HS-27A (cell line): Measurements from ENCODE around the gene ZNF606.
"Not testable (repeated sequence)": the region's sequence is repeated elsewhere in the genome, so short reads cannot be mapped to it uniquely, and the experiment has no call there.

Source experiments
- DNase-seq: peaks from one replicate; pipeline ENCODE4 v3.0.0-alpha.2; 2012; ENCODE audit warnings: low read depth, missing footprints

ZNF606 gene

DNA sequence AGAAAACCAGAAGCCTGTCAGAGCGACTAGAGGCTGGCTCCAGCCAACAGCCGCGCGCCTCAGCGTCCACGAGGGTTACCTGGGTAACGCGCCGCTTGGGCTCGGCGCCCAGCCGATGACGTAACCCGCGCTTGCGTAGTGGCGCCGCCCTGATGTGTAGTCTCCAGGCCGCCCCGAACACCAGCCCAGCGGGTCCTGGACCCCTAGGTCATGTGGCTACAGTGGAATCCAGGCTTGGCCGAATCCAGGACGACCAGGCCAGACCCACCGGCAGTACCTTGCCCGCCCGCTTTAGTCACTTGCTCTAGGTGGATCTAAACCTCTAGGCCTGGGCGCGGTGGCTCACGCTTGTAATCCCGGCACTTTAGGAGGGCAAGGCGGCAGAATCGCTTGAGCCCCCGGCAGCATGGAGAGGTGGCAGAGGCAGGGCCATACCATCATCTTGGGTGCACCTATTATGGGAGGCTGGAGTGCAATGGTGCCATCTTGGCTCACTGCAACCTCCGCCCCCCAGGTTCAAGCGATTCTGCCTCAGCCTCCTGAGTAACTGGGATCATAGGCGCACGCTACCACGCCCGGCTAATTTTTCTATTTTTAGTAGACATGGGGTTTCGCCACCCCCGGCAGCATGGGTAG lies 7.2 kb upstream of the ZNF606 start:
- DNase-seq, result no peak

DNA sequence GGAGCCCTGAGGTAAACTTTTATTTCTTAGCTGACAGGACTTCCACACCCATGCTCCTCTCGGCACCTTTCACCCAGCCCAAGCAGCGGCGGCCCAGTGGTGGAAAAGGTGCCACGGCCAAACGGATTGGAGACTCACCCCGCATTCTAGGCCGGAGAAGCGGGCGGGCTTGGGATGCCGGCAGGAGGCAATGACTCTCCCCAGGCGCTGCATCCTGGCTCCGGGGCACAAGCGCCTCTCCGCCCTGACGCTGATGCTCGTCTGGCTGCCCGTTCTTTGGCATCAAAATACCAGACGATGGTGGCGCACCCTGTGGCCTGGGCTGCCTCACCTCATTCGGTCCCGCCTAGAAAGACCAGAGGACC lies 6.7 kb upstream of the ZNF606 start:
- DNase-seq, result no peak

DNA sequence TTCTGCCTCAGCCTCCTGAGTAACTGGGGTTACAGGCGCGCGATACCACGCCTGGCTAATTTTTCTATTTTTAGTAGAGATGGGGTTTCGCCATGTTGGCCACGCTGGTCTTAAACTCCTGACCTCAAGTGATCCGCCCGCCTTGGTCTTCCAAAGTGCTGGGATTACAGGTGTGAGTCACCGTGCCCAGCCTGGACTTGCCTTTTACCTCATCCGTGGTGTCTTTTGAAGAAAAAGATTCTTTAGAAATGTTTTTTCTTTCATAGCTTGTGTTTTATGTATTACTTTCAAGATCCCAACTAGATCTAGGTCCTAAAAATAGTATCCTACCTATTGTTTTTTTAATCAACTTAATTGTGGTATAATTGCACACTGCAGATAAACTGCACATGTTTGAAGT lies 6.3 kb upstream of the ZNF606 start:
- DNase-seq, result not testable (repeated sequence)

DNA sequence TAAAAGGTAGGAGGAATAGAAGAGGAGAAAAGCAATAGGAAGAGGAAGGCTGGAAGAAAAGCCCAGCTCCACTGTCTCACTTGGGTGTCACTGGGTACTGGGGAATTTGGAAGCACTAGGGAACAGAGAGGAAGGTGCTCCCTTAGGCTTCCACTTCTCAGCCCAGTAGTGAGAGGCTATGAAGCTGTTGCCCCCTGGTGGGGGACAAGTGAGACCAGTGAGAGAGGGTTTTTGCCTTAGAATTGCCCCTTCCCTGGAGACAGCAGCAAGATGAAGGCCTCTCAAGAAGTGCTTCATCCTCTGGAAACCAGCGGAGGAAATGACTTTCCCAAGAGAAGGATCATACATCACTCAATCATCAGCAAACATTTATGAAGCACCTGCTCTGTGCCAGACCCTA lies 4.7 kb upstream of the ZNF606 start:
- DNase-seq, result no peak

DNA sequence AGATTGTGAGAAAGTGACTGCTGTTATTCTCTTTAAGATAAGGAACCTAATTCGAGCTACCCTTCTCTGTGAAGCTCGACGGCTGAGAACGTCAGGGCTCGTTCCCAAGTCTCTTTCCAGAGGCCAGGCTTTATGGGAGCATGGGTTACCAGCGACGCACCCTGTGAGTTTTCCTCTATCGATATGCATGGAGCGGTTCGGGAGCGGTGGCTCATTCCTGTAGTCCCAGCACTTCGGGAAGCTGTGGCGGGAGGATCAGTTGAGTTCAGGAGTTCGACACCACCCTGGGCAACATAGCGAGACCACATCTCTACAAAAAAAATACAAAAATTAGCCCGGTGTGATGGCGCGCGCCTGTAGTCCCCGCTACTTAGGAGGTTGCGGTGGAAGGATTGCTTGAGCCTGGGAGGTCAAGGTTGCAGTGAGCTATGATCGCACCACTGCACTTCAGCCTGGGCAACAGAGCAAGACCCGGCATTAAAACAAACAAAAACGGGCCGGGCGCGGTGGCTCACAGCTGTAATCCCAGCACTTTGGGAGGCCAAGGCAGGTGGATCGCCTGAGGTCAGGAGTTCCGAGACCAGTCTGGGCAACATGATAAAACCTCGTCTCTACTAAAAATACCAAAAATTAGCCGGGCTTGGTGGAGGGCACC lies 681 bp upstream of the ZNF606 start:
- DNase-seq, result no peak

DNA sequence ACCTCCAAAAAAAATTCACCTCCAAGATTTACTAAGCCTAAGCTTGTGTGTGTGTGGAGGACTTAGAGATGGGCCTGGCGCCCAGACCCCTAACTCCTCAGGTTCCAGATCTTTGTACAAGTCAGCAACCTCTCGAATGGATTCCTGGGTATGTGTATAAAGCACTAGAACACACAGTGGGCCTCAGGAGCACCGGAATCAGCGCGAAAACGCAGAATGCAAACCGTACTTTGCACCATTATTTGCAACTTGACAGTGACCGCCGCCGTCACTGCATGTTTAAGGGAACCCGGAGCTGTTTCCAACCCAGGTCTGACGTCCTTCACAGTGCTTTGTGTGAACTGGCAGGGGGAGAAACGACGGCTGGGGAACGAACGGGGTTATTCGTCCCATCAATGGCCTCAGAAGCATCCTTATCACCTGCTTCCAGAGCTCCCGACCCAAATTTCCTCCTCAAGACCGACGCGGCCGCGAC lies 688 bp downstream of the ZNF606 start:
- no peak for DNase-seq

DNA sequence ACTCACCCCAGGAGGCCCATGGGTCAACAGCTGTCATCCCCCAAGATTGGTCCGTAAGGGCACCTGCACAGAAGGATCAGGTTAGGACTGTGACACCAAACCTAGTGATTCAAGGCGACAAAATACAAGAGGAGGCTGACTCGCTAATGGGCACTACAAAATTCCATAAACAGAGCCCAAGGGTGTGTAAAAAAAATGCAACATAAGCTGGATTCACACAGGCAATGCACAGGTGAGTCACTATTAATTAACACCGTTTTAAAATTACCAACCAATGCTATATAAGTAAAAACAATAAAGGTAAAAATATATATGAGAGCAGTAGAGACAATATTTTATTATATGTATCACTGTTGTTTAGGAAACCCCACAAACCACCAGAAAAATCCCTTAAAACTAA lies 1.9 kb downstream of the ZNF606 start:
- no peak for DNase-seq

DNA sequence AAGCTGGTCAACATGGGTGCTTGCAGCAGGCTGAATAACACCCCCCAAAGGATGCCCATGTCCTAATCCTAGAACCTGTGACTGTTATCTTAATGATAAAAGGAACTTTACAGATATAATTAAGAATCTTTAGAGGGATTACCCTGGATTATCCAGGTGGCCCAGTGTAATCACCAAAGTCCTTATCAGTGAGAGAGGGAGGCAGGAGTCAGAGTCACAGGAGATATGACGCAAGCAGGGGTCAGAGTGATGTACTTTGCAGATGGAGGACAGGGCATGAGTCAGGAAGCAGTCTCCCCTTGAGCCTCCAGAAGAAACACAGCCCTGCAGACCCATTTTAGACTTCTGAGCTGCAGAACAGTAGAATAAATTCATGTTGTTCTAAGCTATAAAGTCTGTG lies 9.8 kb downstream of the ZNF606 start:
- no peak for DNase-seq

DNA sequence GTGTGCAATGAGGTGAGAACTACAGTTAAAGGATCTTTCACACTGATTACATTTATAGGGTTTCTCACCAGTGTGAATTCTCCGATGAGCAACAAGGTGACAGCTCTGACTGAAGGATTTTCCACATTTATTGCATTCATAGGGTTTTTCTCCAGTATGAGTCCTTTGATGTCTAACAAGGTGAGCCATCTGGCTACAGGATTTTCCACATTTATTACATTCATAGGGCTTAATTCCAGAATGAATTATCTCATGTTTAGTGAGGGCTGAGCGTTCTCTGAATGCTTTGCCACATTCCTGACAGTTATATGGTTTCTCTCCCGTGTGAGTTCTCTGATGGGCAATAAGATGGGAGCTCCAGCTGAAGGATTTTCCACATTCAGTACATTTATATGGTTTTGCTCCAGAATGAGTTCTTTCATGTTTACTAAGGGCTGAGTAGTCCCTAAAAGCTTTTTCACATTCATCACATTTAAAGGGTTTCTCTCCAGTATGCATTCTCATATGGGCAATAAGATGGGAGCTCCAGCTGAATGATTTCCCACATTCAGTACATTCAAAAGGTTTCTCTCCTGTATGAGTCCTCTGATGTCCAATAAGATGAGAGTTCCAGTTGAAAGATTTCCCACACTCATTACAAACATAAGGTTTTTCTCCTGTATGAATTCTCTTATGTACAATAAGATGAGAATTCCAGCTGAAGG lies 23.9 kb downstream of the ZNF606 start:
- no peak for DNase-seq

DNA sequence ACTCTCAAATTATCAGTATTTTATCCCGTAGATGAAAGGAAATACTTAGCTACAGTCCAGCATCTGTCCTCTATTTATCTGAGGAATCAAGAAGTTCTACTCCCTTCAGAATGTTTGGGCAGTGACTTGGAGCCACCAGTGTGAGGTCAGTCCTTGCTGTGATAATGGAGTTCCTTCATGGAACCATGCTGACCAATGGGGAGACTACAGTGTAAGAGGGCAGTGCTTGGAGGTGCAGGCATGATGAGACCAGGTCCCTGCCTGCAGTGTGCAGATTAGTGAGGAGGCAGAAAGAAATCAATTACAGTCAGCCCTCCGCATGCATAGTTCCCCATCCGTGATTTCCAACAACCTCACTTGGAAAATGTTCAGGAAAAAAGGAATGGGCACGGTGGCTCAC lies 28.2 kb downstream of the ZNF606 start, which contains the start of gene C19orf18:
C19orf18 (minus strand) TSS at position 101 of the 400 bp plus-strand sequence. CDS start 102 bp downstream, outside the sequence.
- no peak for DNase-seq

DNA sequence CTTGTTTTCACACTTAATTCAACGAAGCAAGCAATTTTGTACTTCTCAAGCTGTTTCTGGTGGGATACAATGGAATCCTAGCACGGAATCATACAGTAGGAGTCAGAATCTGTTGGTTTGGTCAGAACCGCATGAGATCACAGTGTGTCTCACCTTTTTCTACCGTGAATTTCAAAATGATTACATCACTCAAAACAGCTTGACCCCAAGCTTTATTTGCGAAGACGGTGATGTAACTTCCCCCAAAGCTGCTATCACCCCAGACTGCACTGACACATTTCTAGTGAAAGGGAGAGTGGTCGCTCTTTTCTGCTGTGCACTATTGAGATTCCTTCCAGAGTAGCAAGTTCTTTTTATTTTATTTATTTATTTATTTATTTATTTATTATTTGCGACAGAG lies 37.9 kb downstream of the ZNF606 start:
- DNase-seq, result no peak

DNA sequence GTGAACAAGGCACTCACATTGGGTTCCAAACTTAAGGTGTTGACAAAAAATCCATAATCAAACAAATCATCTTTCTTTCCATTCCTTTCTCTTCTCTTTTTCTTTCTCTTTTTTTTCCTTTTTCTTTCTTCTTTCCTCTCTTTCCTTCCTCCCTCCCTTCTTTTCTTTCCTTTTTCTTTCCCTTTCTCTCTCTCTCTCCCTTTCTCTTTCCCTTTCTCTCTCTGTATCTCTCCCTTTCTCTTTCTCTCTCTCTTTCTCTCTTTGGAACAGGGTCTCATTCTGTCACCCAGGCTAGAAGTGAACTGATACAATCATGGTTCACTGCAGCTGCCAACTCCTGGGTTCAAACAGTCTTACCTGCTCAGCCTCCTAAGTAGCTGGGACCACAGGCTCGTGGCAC lies 40.8 kb downstream of the ZNF606 start:
- no peak for DNase-seq

DNA sequence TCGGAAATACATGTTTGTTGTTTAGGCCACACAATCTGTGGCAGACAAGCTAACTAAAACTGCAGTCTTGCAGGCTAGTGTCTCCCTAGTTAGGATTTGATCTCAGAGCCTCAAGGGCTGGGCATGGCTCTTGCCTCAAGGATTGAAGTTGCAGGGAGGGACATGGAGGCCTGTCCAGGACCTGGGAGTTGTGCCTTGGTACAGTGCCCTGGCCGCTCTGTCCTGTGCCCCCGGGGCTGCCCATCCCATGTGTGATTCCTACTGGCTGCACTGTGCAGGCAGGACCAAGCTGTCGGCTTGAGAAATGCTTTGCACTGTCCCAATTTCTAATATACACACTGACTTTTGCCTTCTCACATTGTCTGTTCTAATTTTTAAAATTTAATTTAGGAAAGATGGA lies 47.6 kb downstream of the ZNF606 start:
- DNase-seq, result no peak

DNA sequence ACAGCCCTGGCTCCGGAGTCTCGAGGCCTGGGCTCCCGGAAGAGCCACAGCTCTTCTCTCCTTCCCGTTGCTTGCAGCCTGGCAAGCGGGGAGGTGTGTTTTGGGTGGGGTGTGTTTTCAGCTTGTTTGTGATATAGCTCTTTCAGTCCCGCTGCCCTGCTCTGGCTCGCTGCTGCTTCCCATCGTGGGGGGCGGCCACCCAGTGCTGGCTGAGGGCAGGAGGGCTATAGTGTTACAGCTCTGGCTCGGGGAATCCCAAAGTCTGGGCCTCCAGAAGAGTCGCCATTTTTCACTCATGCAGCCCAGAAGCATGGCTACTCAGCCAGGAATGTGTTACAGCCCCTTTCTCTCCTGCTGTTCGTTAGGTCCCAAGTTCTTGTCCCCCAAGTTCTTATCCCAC lies 52.9 kb downstream of the ZNF606 start:
- DNase-seq, result no peak

DNA sequence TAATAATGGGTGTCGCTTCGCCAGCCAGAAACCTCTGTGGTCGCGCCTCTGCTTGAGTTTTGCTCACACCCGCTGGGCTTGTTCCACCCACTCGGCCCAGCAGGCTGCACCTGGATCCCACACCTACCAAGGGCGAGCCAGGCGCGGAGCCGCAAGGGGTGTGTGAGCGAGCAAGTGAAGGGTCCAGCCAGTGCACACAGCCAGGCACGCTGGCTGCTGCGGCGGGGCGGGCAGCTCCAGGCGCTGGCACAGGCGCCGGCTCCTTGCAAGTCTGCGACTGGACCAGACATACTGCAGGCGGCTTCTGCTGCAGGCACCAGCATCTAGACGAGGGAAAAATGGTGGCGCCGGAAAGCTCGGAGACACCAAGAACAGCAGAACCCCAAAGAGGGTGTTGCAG lies 53.3 kb downstream of the ZNF606 start:
- no peak for DNase-seq

DNA sequence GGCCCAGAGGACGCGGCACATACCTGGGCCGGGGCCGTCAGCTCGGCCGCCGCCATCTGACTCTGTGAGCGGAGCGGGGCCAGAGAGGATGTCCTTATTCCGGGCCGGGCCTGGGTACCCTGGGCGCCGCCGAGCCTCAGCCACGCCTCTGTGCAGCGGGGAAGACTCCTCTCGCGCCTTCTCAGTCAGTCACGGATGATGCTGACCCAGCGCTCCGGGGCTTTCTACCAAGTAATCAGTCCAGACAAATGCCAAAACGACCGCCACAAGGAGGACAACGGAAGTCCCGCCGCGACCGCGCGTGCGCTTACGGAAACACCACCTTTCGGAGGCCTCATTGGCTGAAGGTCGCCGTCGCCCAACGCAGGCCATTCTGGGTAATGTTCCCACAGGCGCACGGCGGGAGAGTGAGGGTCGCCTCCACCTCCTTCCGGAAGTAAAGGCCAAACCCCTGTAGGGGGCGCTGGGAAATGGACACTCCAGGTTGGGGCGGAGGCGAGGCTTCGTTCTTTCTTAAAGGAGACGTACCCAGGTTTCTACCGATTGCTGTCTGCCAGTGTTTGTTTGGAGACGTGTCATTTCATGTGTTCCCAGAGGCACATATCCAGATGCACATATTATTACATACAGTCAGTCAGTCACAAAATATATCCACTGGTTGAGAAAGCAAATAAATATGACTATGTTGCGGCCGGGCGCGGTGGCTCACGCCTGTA lies 55.0 kb downstream of the ZNF606 start, which contains the start of gene ZNF256:
ZNF256 (minus strand) TSS at position 288 of the 716 bp plus-strand sequence; CDS start at position 56, 232 bp downstream.
- peak; percentile 30 for DNase-seq

DNA sequence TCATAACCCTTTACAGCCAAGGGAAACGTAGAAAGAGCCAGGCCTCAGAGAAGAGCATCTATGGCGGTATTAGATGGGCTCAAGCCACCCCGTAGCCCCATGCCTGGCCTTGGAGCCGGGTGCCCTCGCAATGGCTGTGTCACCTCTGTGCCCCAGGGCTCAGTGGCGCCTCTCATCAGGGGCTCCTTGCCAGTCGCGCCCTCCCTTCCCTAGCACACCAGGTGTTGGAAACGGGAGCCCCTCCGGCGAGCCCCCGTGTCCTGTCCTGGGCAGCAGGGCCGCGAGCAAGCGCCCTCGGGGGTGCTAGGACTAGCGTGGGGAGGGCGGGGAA lies 55.6 kb downstream of the ZNF606 start:
- no peak for DNase-seq

DNA sequence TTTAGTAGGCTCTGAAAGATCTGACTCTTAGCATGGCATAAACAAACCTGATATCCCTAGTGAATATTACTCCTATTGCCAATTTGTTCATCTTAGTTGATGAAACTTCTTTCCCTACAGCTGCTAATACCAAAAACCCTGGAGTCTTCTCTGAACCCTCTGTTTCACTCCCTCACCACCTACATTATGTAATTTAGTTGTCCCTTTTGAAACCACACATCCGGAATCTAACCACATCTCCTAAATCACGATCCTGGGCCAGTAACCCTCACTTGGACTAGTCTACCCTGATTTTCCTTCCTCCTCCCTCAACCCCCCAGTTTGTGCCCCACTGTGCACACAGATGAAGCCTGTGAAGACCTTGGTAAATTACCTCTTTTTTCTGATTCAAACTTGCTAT lies 56.3 kb downstream of the ZNF606 start:
- DNase-seq, result no peak

DNA sequence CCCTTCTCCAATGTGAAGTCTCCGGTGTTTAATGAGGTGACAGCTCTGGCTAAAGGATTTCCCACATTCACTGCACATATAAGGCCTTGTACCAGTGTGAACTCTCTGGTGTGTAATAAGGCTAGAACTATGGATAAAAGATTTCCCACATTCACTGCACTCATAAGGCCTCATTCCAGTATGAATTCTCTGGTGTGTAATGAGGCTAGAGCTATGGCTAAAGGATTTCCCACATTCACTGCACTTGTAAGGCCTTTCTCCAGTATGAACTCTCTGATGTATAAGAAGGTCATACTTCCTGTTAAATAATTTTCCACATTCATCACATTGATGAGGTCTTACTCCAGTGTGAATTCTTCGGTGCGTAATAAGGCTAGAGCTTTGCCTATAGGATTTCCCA lies 61.0 kb downstream of the ZNF606 start:
- no peak for DNase-seq

DNA sequence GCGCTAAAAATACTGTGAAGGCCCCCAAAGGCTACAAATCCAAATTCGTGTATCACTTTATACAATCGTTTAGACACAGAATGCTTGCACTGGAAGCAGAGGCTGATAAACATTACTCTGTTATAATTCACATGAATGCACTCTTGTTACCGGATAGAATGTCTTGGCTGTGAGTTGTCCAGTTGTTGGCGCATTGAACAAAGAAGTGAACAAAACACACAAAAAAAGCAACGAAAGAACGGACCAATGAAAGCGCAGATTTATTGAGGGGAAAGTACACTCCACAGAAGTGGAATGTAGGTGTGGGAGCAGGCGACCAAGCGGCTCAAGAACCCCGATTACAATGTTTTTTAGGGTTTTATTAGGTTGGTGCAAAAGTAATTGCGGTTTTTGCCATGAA lies 66.9 kb downstream of the ZNF606 start:
- DNase-seq, result no peak

DNA sequence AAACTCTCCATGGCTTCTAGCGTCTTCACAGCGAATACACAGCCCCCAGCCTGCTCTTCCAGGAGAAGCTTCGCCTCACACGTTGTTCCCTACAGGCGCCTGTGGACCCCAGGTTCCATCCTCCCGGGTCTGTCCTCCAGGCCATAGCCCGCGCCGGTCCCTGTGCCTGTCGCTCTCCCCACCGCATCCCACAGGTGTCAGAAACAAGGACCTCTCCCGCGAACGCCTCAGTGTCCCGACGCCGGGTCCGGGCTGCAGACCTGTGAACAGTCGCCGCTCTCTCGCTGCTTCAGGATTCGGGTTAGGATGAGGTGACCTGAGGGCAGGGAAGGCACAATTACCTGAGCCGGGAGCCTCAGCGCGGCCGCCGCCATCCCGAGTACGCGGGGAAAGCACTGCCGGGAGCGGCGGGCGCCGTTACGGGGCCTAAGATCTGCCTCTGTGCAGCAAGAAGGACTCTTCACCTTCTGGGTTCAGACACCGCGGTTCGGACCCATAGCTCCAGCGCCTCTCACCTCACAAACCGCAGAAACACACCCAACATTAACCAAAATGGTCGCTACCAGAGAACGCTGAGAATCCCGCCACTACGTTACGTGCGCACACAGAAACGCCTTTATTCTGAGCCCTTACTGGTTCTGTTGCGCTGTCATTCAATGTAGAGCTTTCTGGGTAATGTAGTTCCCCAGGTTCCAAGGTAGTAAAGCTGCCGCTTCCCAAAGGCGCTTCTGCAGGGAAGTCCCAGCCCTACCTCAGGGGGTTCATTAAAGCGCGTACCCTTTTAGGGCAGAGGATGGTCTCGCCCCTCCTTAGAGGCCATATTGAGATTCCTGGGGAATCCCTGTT lies 67.6 kb downstream of the ZNF606 start, which contains the start of gene ZNF418:
ZNF418 (minus strand) TSS at position 583 of the 846 bp plus-strand sequence. CDS start 1,580 bp downstream, outside the sequence.
- no peak for DNase-seq

DNA sequence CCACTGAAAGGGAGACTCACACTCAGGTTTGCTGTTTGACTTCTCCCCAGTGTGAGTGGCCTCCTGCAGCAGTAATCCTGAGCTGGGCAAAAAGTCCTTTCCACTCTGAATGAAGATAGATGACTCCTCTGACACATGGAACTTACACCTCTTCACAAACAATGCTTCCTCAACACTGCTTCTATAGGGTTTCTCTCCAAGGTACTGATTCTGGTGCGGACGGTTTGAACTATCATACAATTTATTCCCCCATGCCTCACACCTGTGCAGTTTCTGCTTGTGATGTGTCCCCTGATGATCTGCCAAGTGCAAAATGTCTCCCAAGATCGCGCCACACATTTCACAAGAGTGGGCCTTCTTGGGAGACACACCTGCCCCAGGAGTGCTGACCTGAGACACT lies 75.0 kb downstream of the ZNF606 start:
- DNase-seq, result no peak
